Epithelial cell of proximal tubule (primary cell): Measurements from ENCODE around the gene STRADA. TPM values are rescaled to one million over a fixed set of nuclear protein-coding genes. Genes with fewer than 3 reads are reported as not detected.

Experiments used
- DNase-seq: peaks from one replicate; pipeline ENCODE4 v3.0.0-alpha.2; 2011; ENCODE audit warnings: low read depth
- H3K4me3 ChIP-seq: 2 replicates; pipeline ENCODE4 v1.5.1; 2011; ENCODE audit warnings: low read depth, mild to moderate bottlenecking, low read length
- CTCF ChIP-seq: conservative IDR thresholded peaks from 2 replicates; pipeline ENCODE4 v1.5.1; 2012; ENCODE audit warnings: low read depth, mild to moderate bottlenecking, low read length
- total RNA-seq: library from RNA; depleted of rRNA; stranded (reverse); fragments of >200 nt; gene quantifications from 2 replicates; pipeline ENCODE4 v1.2.3, GENCODE V29; 2015

STRADA gene
- total RNA-seq: 23.0 and 33.9 TPM in 2 replicates

- no peak for TF ChIP-seq CTCF
- H3K4me3 ChIP-seq: peak within 1 kb of the TSS; percentile 81
- DNase-seq: peak; percentile 53
Measured at GRCh38 chr17:63741408-63742173, at the start of gene STRADA. Gene STRADA (minus strand): TSS chr17:63741799. CDS start chr17:63728369, 13,430 bp downstream.

GRCh38 chr17:63790057-63790456, 48.5 kb upstream of the STRADA start:
- no peak overlapping the region for H3K4me3 ChIP-seq
- TF ChIP-seq CTCF: no peak
- DNase-seq: no peak

- no peak for DNase-seq
- TF ChIP-seq CTCF: no peak
- H3K4me3 ChIP-seq: no peak overlapping the region
Measured at GRCh38 chr17:63786971-63787711, 45.5 kb upstream of the STRADA start.

GRCh38 chr17:63786117-63786516, 44.5 kb upstream of the STRADA start:
- no peak for DNase-seq
- no peak for TF ChIP-seq CTCF
- H3K4me3 ChIP-seq: no peak overlapping the region

- no peak for DNase-seq
- no peak overlapping the region for H3K4me3 ChIP-seq
- TF ChIP-seq CTCF: no peak
Measured at GRCh38 chr17:63785556-63785955, 44.0 kb upstream of the STRADA start.

- no peak for DNase-seq
- TF ChIP-seq CTCF: no peak
Measured at GRCh38 chr17:63783522-63783921, 41.9 kb upstream of the STRADA start.

More at GRCh38 chr17:63783522-63783921, 41.9 kb upstream of the STRADA start:
- no peak overlapping the region for H3K4me3 ChIP-seq
